ENCODE measurements around the gene DNAJC18. TPM values are rescaled to one million over a fixed set of nuclear protein-coding genes. Genes with fewer than 3 reads are reported as not detected.

DNAJC18 gene
- total and polyA plus RNA-seq, 8 donors, result 10.0 to 40.2 (median 28.8) TPM

- Histone ChIP-seq H3K36me3 (no peaks in the 10 kb centered on the region), H3K27me3 (no peaks in the 10 kb centered on the region), H3K9me3 (no peaks in the 10 kb centered on the region), H3K4me1 (peaks cover 0 to 12% of the 10 kb centered on the region in 2 donors), H3K27ac (no peak overlapping the region), H3K4me3 (no peak overlapping the region)
- DNase-seq (no peak), ATAC-seq (no peak)
- intact Hi-C loops (cut with DNase I), result no loop called here
- TF ChIP-seq CTCF (IDR thresholded peaks at IDR 0.05), result no peak
Measured at GRCh38 chr5:139408191-139408590, 31.1 kb downstream of the DNAJC18 start.

GRCh38 chr5:139407517-139407916 lies 31.8 kb downstream of the DNAJC18 start:
- no peaks in the 10 kb centered on the region for H3K27me3 ChIP-seq
- no peaks in the 10 kb centered on the region for H3K36me3 ChIP-seq
- H3K4me3 ChIP-seq, result no peak overlapping the region
- H3K9me3 ChIP-seq, result no peaks in the 10 kb centered on the region
- DNase-seq (no peak), ATAC-seq (no peak)
- intact Hi-C loops (cut with DNase I), result no loop called here
- no peak overlapping the region for H3K27ac ChIP-seq
- H3K4me1 ChIP-seq, result peaks cover 0 to 15% of the 10 kb centered on the region in 2 donors
- no peak for TF ChIP-seq CTCF (IDR thresholded peaks at IDR 0.05)

GRCh38 chr5:139406963-139407362 lies 32.4 kb downstream of the DNAJC18 start:
- DNase-seq (no peak), ATAC-seq (no peak)
- Histone ChIP-seq H3K4me1 (peaks cover 0 to 15% of the 10 kb centered on the region in 2 donors), H3K27ac (no peak overlapping the region), H3K36me3 (no peaks in the 10 kb centered on the region), H3K9me3 (no peaks in the 10 kb centered on the region), H3K4me3 (no peak overlapping the region), H3K27me3 (no peaks in the 10 kb centered on the region)
- no peak for TF ChIP-seq CTCF (IDR thresholded peaks at IDR 0.05)
- intact Hi-C loops (cut with DNase I), result no loop called here

GRCh38 chr5:139404484-139404840 lies 34.9 kb downstream of the DNAJC18 start:
- ATAC-seq, result peak; percentile 7
- intact Hi-C loops (cut with DNase I), result no loop called here
- no peak for TF ChIP-seq CTCF (IDR thresholded peaks at IDR 0.05)
- Histone ChIP-seq H3K36me3 (peaks cover 0 to 6% of the 10 kb centered on the region in 2 donors), H3K4me3 (peak overlapping the region in 1 of 2 donors; percentile 52), H3K27me3 (no peaks in the 10 kb centered on the region), H3K27ac (peak overlapping the region; percentile 88 to 91), H3K9me3 (no peaks in the 10 kb centered on the region), H3K4me1 (peaks cover 0 to 15% of the 10 kb centered on the region in 2 donors)
- DNase-seq, result no peak

GRCh38 chr5:139403787-139404483 lies 35.4 kb downstream of the DNAJC18 start, which contains the start of gene SPATA24:
TSS of gene SPATA24 (minus strand) at chr5:139404089. CDS start at chr5:139404060, 29 bp downstream.
- peaks cover 0 to 15% of the 10 kb centered on the region in 2 donors for H3K4me1 ChIP-seq
- TF ChIP-seq CTCF (IDR thresholded peaks at IDR 0.05), result no peak
- H3K27me3 ChIP-seq, result no peaks in the 10 kb centered on the region
- peak; percentile 98 for DNase-seq
- H3K36me3 ChIP-seq, result peaks cover 0 to 6% of the 10 kb centered on the region in 2 donors
- H3K4me3 ChIP-seq, result peak within 1 kb of the TSS; percentile 31 to 52
- intact Hi-C loops (cut with DNase I), result no loop called here
- peak; percentile 97 for ATAC-seq
- H3K27ac ChIP-seq, result peak within 1 kb of the TSS; percentile 88 to 91
- H3K9me3 ChIP-seq, result no peaks in the 10 kb centered on the region
